ENCODE results near the gene YWHAH.

The YWHAH gene

GRCh38 chr22:31943978-31944699 lies at the start of gene YWHAH:
TSS of gene YWHAH (plus strand) at chr22:31944535. CDS start at chr22:31944734, 199 bp downstream.
- TF ChIP-seq CTCF (IDR thresholded peaks at IDR 0.05): no peak
- peak; percentile 94 for DNase-seq (ENCODE audit: low spot score)
- Histone ChIP-seq H3K27ac (peak within 1 kb of the TSS; percentile 90 to 99), H3K4me3 (peak within 1 kb of the TSS; percentile 71)

GRCh38 chr22:31895411-31896123 lies 48.8 kb upstream of the YWHAH start:
- DNase-seq (ENCODE audit: low spot score): no peak
- no peak overlapping the region for H3K27ac ChIP-seq
- H3K4me3 ChIP-seq: no peak overlapping the region
- TF ChIP-seq CTCF (IDR thresholded peaks at IDR 0.05): no peak

GRCh38 chr22:31896472-31896871 lies 47.9 kb upstream of the YWHAH start:
- H3K4me3 ChIP-seq: no peak overlapping the region
- H3K27ac ChIP-seq: no peak overlapping the region
- DNase-seq (ENCODE audit: low spot score): no peak
- no peak for TF ChIP-seq CTCF (IDR thresholded peaks at IDR 0.05)

GRCh38 chr22:31897842-31898805 lies 46.2 kb upstream of the YWHAH start:
- no peak overlapping the region for H3K4me3 ChIP-seq
- TF ChIP-seq CTCF (IDR thresholded peaks at IDR 0.05): no peak
- H3K27ac ChIP-seq: no peak overlapping the region
- DNase-seq (ENCODE audit: low spot score): no peak

- TF ChIP-seq CTCF (IDR thresholded peaks at IDR 0.05): no peak
- no peak overlapping the region for H3K27ac ChIP-seq
- DNase-seq (ENCODE audit: low spot score): no peak
- no peak overlapping the region for H3K4me3 ChIP-seq
These were observed 45.4 kb upstream of the YWHAH start for GRCh38 chr22:31898926-31899325.

- H3K4me3 ChIP-seq: no peak overlapping the region
- no peak for DNase-seq (ENCODE audit: low spot score)
- no peak for TF ChIP-seq CTCF (IDR thresholded peaks at IDR 0.05)
- H3K27ac ChIP-seq: no peak overlapping the region
These were observed 44.7 kb upstream of the YWHAH start for GRCh38 chr22:31899669-31900068.

Data from coronary artery (tissue), 2 donors.